Neutrophil (primary cell): ENCODE results near the gene GALNT17.

Source experiments
- H3K27ac ChIP-seq: fragments of 200-600 bp; sonication (generic); 2 replicates; pipeline ENCODE4 v1.5.1; 2016; ENCODE audit warnings: mild to moderate bottlenecking, moderate library complexity
- H3K27me3 ChIP-seq: fragments of 200-600 bp; sonication (generic); 2 replicates; pipeline ENCODE4 v1.6.0; 2016; ENCODE audit warnings: mild to moderate bottlenecking
- H3K36me3 ChIP-seq: fragments of 200-600 bp; sonication (generic); 2 replicates; pipeline ENCODE4 v1.5.1; 2017
- H3K4me1 ChIP-seq, 2 experiments: fragments of 200-600 bp in 1 of 2; sonication (generic) in 1 of 2; 1 replicate in 1 of 2; 2 replicates in 1 of 2; pipeline versions ENCODE4 v1.5.1 to v1.6.1; 2013 to 2016; ENCODE audit warnings: low read depth in 1 of 2, low read length in 1 of 2, mild to moderate bottlenecking in 1 of 2, moderate library complexity in 1 of 2; ENCODE audit not compliant: control insufficient read depth in 1 of 2, insufficient read depth in 1 of 2
- H3K4me3 ChIP-seq, 2 experiments: fragments of 200-600 bp in 1 of 2; sonication (generic) in 1 of 2; 1 replicate in 1 of 2; 2 replicates in 1 of 2; pipeline ENCODE4 v1.5.1; 2013 to 2016; ENCODE audit warnings: low read depth in 1 of 2, low read length in 1 of 2, mild to moderate bottlenecking in 1 of 2, moderate library complexity in 1 of 2
- H3K9me3 ChIP-seq: fragments of 200-600 bp; sonication (generic); 2 replicates; pipeline ENCODE4 v1.5.1; 2016
- CTCF ChIP-seq: fragments of 200-600 bp; sonication (generic); IDR thresholded peaks from 2 replicates; pipeline ENCODE4 v1.5.1; 2016; ENCODE audit warnings: antibody characterized with exemption

GALNT17 gene

GRCh38 chr7:71290452-71290851 is 158.5 kb downstream of the GALNT17 start:
- TF ChIP-seq CTCF = no peak
- H3K27me3 ChIP-seq = no peaks in the 10 kb centered on the region

GRCh38 chr7:71298378-71298777 is 166.4 kb downstream of the GALNT17 start:
- Histone ChIP-seq H3K27me3 (no peaks in the 10 kb centered on the region), H3K36me3 (no peaks in the 10 kb centered on the region), H3K4me1 (no peaks in the 10 kb centered on the region), H3K9me3 (no peaks in the 10 kb centered on the region), H3K27ac (no peak overlapping the region), H3K4me3 (no peak overlapping the region)
- no peak for TF ChIP-seq CTCF

More at GRCh38 chr7:71290452-71290851, 158.5 kb downstream of the GALNT17 start:
- no peaks in the 10 kb centered on the region for H3K4me1 ChIP-seq
- no peaks in the 10 kb centered on the region for H3K9me3 ChIP-seq
- no peak overlapping the region for H3K27ac ChIP-seq
- H3K36me3 ChIP-seq = no peaks in the 10 kb centered on the region
- no peak overlapping the region for H3K4me3 ChIP-seq

DNA sequence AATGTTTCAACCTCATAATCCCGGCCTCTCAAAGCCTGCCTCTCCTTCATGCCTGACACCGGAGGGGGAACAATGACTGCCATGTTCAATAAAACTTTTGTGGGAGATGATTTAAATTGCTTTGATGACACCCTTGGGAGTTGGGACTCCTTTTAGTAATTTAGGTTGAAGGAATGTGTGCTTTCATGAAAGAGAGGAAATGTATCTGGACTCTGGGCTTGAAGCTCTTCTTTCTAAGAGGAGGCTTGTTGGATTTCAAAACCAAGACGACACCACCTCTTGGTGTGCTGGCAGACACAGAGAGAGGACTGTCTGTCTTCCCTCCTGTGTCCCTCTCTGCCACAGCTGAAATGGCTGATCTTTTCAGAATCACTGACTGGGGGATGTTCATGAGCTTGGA is 168.1 kb downstream of the GALNT17 start:
- no peaks in the 10 kb centered on the region for H3K36me3 ChIP-seq
- no peaks in the 10 kb centered on the region for H3K9me3 ChIP-seq
- no peak overlapping the region for H3K4me3 ChIP-seq
- H3K27me3 ChIP-seq = no peaks in the 10 kb centered on the region
- no peaks in the 10 kb centered on the region for H3K4me1 ChIP-seq
- TF ChIP-seq CTCF = no peak
- H3K27ac ChIP-seq = no peak overlapping the region

DNA sequence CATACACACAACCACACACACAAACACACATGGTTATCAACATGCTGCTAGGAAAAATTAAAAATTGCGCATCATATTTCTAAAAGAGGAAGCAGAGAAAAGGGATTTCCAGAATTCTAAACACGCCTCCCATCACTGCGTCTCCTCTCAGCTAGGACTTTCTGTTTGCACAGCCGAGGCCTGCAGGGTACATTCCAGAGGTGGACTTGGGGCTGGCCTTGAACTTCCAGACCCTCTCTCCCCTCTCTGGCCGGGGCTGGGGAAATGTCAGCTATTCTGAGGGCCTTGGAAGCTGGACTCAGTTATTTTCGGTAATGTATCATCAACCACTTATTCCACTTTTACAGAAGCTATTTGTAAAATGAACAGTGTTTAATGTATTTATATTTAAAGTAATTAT is 168.7 kb downstream of the GALNT17 start:
- no peak for TF ChIP-seq CTCF
- H3K4me1 ChIP-seq = no peaks in the 10 kb centered on the region
- no peaks in the 10 kb centered on the region for H3K9me3 ChIP-seq
- H3K27ac ChIP-seq = no peak overlapping the region
- no peaks in the 10 kb centered on the region for H3K27me3 ChIP-seq
- no peak overlapping the region for H3K4me3 ChIP-seq
- no peaks in the 10 kb centered on the region for H3K36me3 ChIP-seq

- Histone ChIP-seq H3K27me3 (no peaks in the 10 kb centered on the region), H3K9me3 (no peaks in the 10 kb centered on the region), H3K4me3 (no peak overlapping the region), H3K4me1 (no peaks in the 10 kb centered on the region), H3K27ac (no peak overlapping the region), H3K36me3 (no peaks in the 10 kb centered on the region)
- no peak for TF ChIP-seq CTCF
These were observed 169.2 kb downstream of the GALNT17 start for GRCh38 chr7:71301167-71301566.

DNA sequence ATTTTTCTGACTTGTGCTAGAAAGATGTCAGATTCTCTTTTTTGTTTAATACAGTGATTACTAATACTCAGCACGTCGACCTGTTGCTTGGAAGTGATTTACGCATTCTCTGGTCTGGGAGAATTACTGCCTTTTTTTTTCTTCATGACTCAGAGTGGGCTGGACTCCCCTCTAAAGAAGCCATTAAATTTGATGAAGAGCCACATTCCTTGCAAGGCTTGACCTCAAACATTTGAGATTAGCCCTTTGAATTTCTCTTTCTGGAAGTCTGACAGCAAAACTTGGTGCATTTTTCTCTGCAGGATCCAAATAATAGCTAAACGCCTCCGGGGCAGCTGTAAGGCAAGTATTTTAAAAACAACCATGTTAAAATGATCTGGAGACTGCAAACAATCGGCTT is 171.6 kb downstream of the GALNT17 start:
- H3K27ac ChIP-seq = no peak overlapping the region
- TF ChIP-seq CTCF = no peak

More for the DNA sequence above, 171.6 kb downstream of the GALNT17 start:
- no peak overlapping the region for H3K4me3 ChIP-seq
- H3K36me3 ChIP-seq = no peaks in the 10 kb centered on the region
- no peaks in the 10 kb centered on the region for H3K27me3 ChIP-seq
- H3K9me3 ChIP-seq = no peaks in the 10 kb centered on the region
- H3K4me1 ChIP-seq = no peaks in the 10 kb centered on the region
